Dedifferentiated amniotic fluid mesenchymal stem cell (primary cell): ENCODE results near the gene PROP1.
"Not testable (repeated sequence)": the region's sequence is repeated elsewhere in the genome, so short reads cannot be mapped to it uniquely, and the experiment has no call there.

ENCODE experiments used
- DNase-seq: peaks from one replicate; pipeline ENCODE4 v3.0.0-alpha.2; 2016; ENCODE audit errors: extremely low spot score

PROP1 gene

GRCh38 chr5:177982072-177982727 lies 13.8 kb downstream of the PROP1 start:
- DNase-seq = no peak

GRCh38 chr5:177981296-177982071 lies 14.6 kb downstream of the PROP1 start:
- DNase-seq = no peak

GRCh38 chr5:177980743-177981151 lies 15.3 kb downstream of the PROP1 start:
- no peak for DNase-seq

- not testable (repeated sequence) for DNase-seq
Observed at GRCh38 chr5:177977600-177977999, 18.4 kb downstream of the PROP1 start.

- no peak for DNase-seq
Observed at GRCh38 chr5:177973066-177973635, 22.9 kb downstream of the PROP1 start.

GRCh38 chr5:177972613-177973012 lies 23.4 kb downstream of the PROP1 start:
- DNase-seq = no peak

GRCh38 chr5:177972014-177972413 lies 24.0 kb downstream of the PROP1 start:
- not testable (repeated sequence) for DNase-seq

- no peak for DNase-seq
Observed at GRCh38 chr5:177968661-177969211, 27.3 kb downstream of the PROP1 start.

- DNase-seq = no peak
Observed at GRCh38 chr5:177967221-177967887, 28.7 kb downstream of the PROP1 start.

- no peak for DNase-seq
Observed at GRCh38 chr5:177966839-177967166, 29.2 kb downstream of the PROP1 start.

GRCh38 chr5:177966009-177966838 lies 29.8 kb downstream of the PROP1 start:
- no peak for DNase-seq

GRCh38 chr5:177964471-177964870 lies 31.6 kb downstream of the PROP1 start:
- no peak for DNase-seq

GRCh38 chr5:177963966-177964365 lies 32.1 kb downstream of the PROP1 start:
- DNase-seq = no peak

- DNase-seq = no peak
Observed at GRCh38 chr5:177959315-177959714, 36.7 kb downstream of the PROP1 start.

- DNase-seq = no peak
Observed at GRCh38 chr5:177958696-177959095, 37.3 kb downstream of the PROP1 start.

- no peak for DNase-seq
Observed at GRCh38 chr5:177957241-177957640, 38.8 kb downstream of the PROP1 start.

- DNase-seq = not testable (repeated sequence)
Observed at GRCh38 chr5:177953101-177953500, 42.9 kb downstream of the PROP1 start.

GRCh38 chr5:177949656-177950055 lies 46.4 kb downstream of the PROP1 start:
- not testable (repeated sequence) for DNase-seq

- DNase-seq = not testable (repeated sequence)
Observed at GRCh38 chr5:177949065-177949464, 47.0 kb downstream of the PROP1 start.

GRCh38 chr5:177947912-177948311 lies 48.1 kb downstream of the PROP1 start:
- DNase-seq = not testable (repeated sequence)

- not testable (repeated sequence) for DNase-seq
Observed at GRCh38 chr5:177945601-177946283, 50.3 kb downstream of the PROP1 start.
